Mesothelial cell of epicardium (in vitro differentiated cells): ENCODE data around the gene C4orf50. TPM values are rescaled to one million over a fixed set of nuclear protein-coding genes. Genes with fewer than 3 reads are reported as not detected.

Experiments used
- DNase-seq, 2 experiments: peaks; one replicate each; pipeline ENCODE4 v3.0.0; 2021; ENCODE audit warnings: low spot score in 2 of 2; ENCODE audit not compliant: unreplicated experiment in 2 of 2
- H3K27ac Mint-ChIP-seq: 2 replicates; pipeline ENCODE4 v1.8.0; 2021; ENCODE audit warnings: mixed read lengths
- H3K27me3 Mint-ChIP-seq: 2 replicates; pipeline ENCODE4 v1.8.0; 2021; ENCODE audit warnings: low read depth, mixed read lengths
- H3K36me3 Mint-ChIP-seq: 2 replicates; pipeline ENCODE4 v1.8.0; 2021; ENCODE audit warnings: mixed read lengths
- H3K4me1 Mint-ChIP-seq: 2 replicates; pipeline ENCODE4 v1.8.0; 2021; ENCODE audit warnings: mixed read lengths
- H3K4me3 Mint-ChIP-seq: 2 replicates; pipeline ENCODE4 v1.8.0; 2021; ENCODE audit warnings: mild to moderate bottlenecking, moderate library complexity, mixed read lengths
- H3K9me3 Mint-ChIP-seq: 2 replicates; pipeline ENCODE4 v1.8.0; 2021; ENCODE audit warnings: mixed read lengths
- CTCF ChIP-seq: fragments of 200-600 bp; sonication (generic); IDR thresholded peaks from one replicate; pipeline ENCODE4 v1.5.0; 2021; ENCODE audit warnings: antibody characterized with exemption; ENCODE audit not compliant: unreplicated experiment
- total RNA-seq: library from RNA; stranded (reverse); gene quantifications from 3 replicates; pipeline ENCODE4 v1.2.1, GENCODE V29; 2021

The C4orf50 gene
- 0.02 to 0.04 TPM in 2 of 3 replicates, not detected in the other for total RNA-seq

GRCh38 chr4:6018331-6018730, at the start of gene C4orf50:
TSS of gene C4orf50 (minus strand) at chr4:6018431.
- TF ChIP-seq CTCF = no peak
- Mint-ChIP-seq H3K27ac (no peak within 1 kb of the TSS), H3K36me3 (no peaks in the 10 kb centered on the region), H3K9me3 (no peaks in the 10 kb centered on the region), H3K4me3 (no peak within 1 kb of the TSS), H3K4me1 (peaks cover 1% of the 10 kb centered on the region), H3K27me3 (peaks cover 44% of the 10 kb centered on the region)
- DNase-seq = no peak

GRCh38 chr4:6065934-6066590, 47.8 kb upstream of the C4orf50 start:
- Mint-ChIP-seq H3K9me3 (peaks cover 3% of the 10 kb centered on the region), H3K27ac (no peak overlapping the region), H3K4me1 (no peaks in the 10 kb centered on the region), H3K36me3 (no peaks in the 10 kb centered on the region), H3K4me3 (no peak overlapping the region), H3K27me3 (peaks cover 36% of the 10 kb centered on the region)
- TF ChIP-seq CTCF = no peak
- DNase-seq = no peak

- no peak for DNase-seq
- TF ChIP-seq CTCF = no peak
- Mint-ChIP-seq H3K27me3 (peaks cover 31% of the 10 kb centered on the region), H3K36me3 (no peaks in the 10 kb centered on the region), H3K9me3 (peaks cover 8% of the 10 kb centered on the region), H3K27ac (no peak overlapping the region), H3K4me3 (no peak overlapping the region), H3K4me1 (no peaks in the 10 kb centered on the region)
Observed at GRCh38 chr4:6065166-6065565, 46.9 kb upstream of the C4orf50 start.

- no peak for DNase-seq
- Mint-ChIP-seq H3K4me3 (no peak overlapping the region), H3K27me3 (peaks cover 26% of the 10 kb centered on the region), H3K4me1 (no peaks in the 10 kb centered on the region), H3K27ac (no peak overlapping the region), H3K9me3 (peaks cover 9% of the 10 kb centered on the region), H3K36me3 (no peaks in the 10 kb centered on the region)
- no peak for TF ChIP-seq CTCF
Observed at GRCh38 chr4:6064383-6064782, 46.2 kb upstream of the C4orf50 start.

GRCh38 chr4:6063684-6064083, 45.5 kb upstream of the C4orf50 start:
- Mint-ChIP-seq H3K27ac (no peak overlapping the region), H3K9me3 (peaks cover 11% of the 10 kb centered on the region), H3K36me3 (no peaks in the 10 kb centered on the region), H3K4me1 (no peaks in the 10 kb centered on the region), H3K4me3 (no peak overlapping the region), H3K27me3 (peaks cover 26% of the 10 kb centered on the region)
- DNase-seq = no peak
- TF ChIP-seq CTCF = no peak
